ENCODE results near the gene CXCL5.

GRCh38 chr4:73988061-73988460 is 10.4 kb downstream of the CXCL5 start, which contains the start of gene PPBP:
- no peak for TF ChIP-seq YY1 (IDR thresholded peaks at IDR 0.05; ENCODE audit: insufficient read depth, insufficient read length)
- TF ChIP-seq SUZ12 (IDR thresholded peaks at IDR 0.05; ENCODE audit: extremely low read depth, insufficient read depth, insufficient read length) = no peak
- no peak for TF ChIP-seq ZNF274 (IDR thresholded peaks at IDR 0.05; ENCODE audit: low read depth, low read length)

Data from NT2/D1 (cell line).